SK-N-SH (cell line): ENCODE results near the gene OR13J1. TPM values are rescaled to one million over a fixed set of nuclear protein-coding genes. Genes with fewer than 3 reads are reported as not detected.

Source experiments
- CTCF ChIA-PET: fragments of 300-600, 350-600 bp; formaldehyde crosslinking; extraction: SDS; loops from one replicate; lab custom pipeline; 2021; lab: Yijun Ruan, JAX
- POLR2A ChIA-PET: fragments of 350-600 bp; sonication (Branson Sonifier 250); formaldehyde crosslinking; extraction: SDS; loops from one replicate; lab custom pipeline; 2020; ENCODE audit warnings: antibody characterized with exemption, inconsistent platforms; lab: Yijun Ruan, JAX
- DNase-seq: peaks from one replicate; pipeline ENCODE4 v3.0.0; 2012
- H2AFZ ChIP-seq: fragments of 200-600 bp; sonication (generic); 2 replicates; pipeline ENCODE4 v1.8.1; 2016; ENCODE audit warnings: antibody characterized with exemption, mild to moderate bottlenecking, low read depth
- H3F3A ChIP-seq: fragments of 200-600 bp; sonication (generic); replicated peaks from 2 replicates; pipeline ENCODE3; 2016; ENCODE audit warnings: antibody characterized with exemption, mild to moderate bottlenecking; ENCODE audit not compliant: insufficient read depth
- H3K27ac ChIP-seq, 2 experiments: fragments of 200-500 bp in 1 of 2; fragments of 200-600 bp in 1 of 2; sonication (Bioruptor generic) in 1 of 2; sonication (generic), shearing (Covaris generic) in 1 of 2; 2 replicates each; pipeline versions ENCODE4 v1.5.1 to v1.6.1; 2014 to 2016; ENCODE audit warnings: low read depth in 2 of 2, inconsistent platforms in 1 of 2, low read length in 1 of 2, mild to moderate bottlenecking in 1 of 2, mixed read lengths in 1 of 2
- H3K27me3 ChIP-seq: fragments of 200-600 bp; sonication (generic), shearing (Covaris generic); 2 replicates; pipeline ENCODE4 v1.6.1; 2016; ENCODE audit warnings: mixed run types; ENCODE audit not compliant: insufficient read depth
- H3K36me3 ChIP-seq, 2 experiments: fragments of 200-500 bp in 1 of 2; fragments of 200-600 bp in 1 of 2; sonication (Bioruptor generic) in 1 of 2; sonication (generic) in 1 of 2; replicated peaks in 1 of 2; 2 replicates each; pipeline versions ENCODE3 to v1.5.1; 2014 to 2016; ENCODE audit warnings: low read length in 1 of 2, mild to moderate bottlenecking in 1 of 2; ENCODE audit not compliant: insufficient read depth in 2 of 2, control insufficient read depth in 1 of 2
- H3K4me1 ChIP-seq, 2 experiments: fragments of 200-500 bp in 1 of 2; fragments of 200-600 bp in 1 of 2; sonication (Bioruptor generic) in 1 of 2; sonication (generic), shearing (Covaris generic) in 1 of 2; 2 replicates each; pipeline versions ENCODE4 v1.5.1 to v1.6.1; 2014 to 2016; ENCODE audit warnings: low read depth in 1 of 2, low read length in 1 of 2, mixed run types in 1 of 2; ENCODE audit not compliant: insufficient read depth in 2 of 2, control insufficient read depth in 1 of 2
- H3K4me2 ChIP-seq: fragments of 200-600 bp; sonication (generic), shearing (Covaris generic); 2 replicates; pipeline ENCODE4 v1.6.1; 2017; ENCODE audit warnings: mixed run types
- H3K4me3 ChIP-seq, 2 experiments: fragments of 200-500 bp in 1 of 2; fragments of 200-600 bp in 1 of 2; sonication (Bioruptor generic) in 1 of 2; sonication (generic), shearing (Covaris generic) in 1 of 2; 2 replicates each; pipeline versions ENCODE4 v1.5.1 to v1.8.1; 2014 to 2016; ENCODE audit warnings: low read depth in 2 of 2, inconsistent platforms in 1 of 2, low read length in 1 of 2, mild to moderate bottlenecking in 1 of 2, mixed read lengths in 1 of 2, moderate library complexity in 1 of 2
- H3K79me2 ChIP-seq: fragments of 200-600 bp; sonication (generic); 2 replicates; pipeline ENCODE4 v1.8.1; 2017; ENCODE audit warnings: mild to moderate bottlenecking; ENCODE audit not compliant: insufficient read depth
- H3K9ac ChIP-seq: fragments of 200-600 bp; sonication (generic); 2 replicates; pipeline ENCODE4 v1.6.1; 2017; ENCODE audit warnings: mixed run types
- H3K9me2 ChIP-seq: fragments of 200-600 bp; sonication (generic); 2 replicates; pipeline ENCODE4 v1.6.1; 2017; ENCODE audit warnings: mixed run types
- H3K9me3 ChIP-seq: fragments of 200-600 bp; sonication (generic); 2 replicates; pipeline ENCODE4 v1.6.1; 2017; ENCODE audit warnings: mixed run types, mild to moderate bottlenecking, moderate library complexity
- H4K20me1 ChIP-seq: fragments of 200-600 bp; sonication (generic); 2 replicates; pipeline ENCODE4 v1.6.1; 2017; ENCODE audit warnings: mild to moderate bottlenecking, mixed run types; ENCODE audit not compliant: insufficient read depth
- CHD2 ChIP-seq: fragments of 150-350 bp; IDR thresholded peaks from 2 replicates; pipeline ENCODE4 v1.6.1; 2018; ENCODE audit warnings: low read length; ENCODE audit not compliant: partially characterized antibody
- EZH2phosphoT487 ChIP-seq: fragments of 200-600 bp; sonication (generic); IDR thresholded peaks from 2 replicates; pipeline ENCODE4 v1.6.1; 2017; ENCODE audit warnings: low read depth, mixed run types, mild to moderate bottlenecking, antibody characterized with exemption, moderate library complexity, borderline replicate concordance
- FOSL2 ChIP-seq: IDR thresholded peaks from 2 replicates; pipeline ENCODE4 v1.4.0; 2012; ENCODE audit warnings: low read depth, mild to moderate bottlenecking, moderate library complexity, borderline replicate concordance
- FOXM1 ChIP-seq: IDR thresholded peaks from 2 replicates; pipeline ENCODE4 v1.4.0; 2012; ENCODE audit warnings: low read depth, mild to moderate bottlenecking
- GABPA ChIP-seq: IDR thresholded peaks from 2 replicates; pipeline ENCODE4 v1.4.0; 2012; ENCODE audit warnings: low read depth, mild to moderate bottlenecking
- JUND ChIP-seq: IDR thresholded peaks from 2 replicates; pipeline ENCODE4 v1.4.0; 2012
- MXI1 ChIP-seq: IDR thresholded peaks from 2 replicates; pipeline ENCODE4 v1.6.1; 2012; ENCODE audit warnings: mild to moderate bottlenecking, low read depth, low read length, improper control_type of control experiment
- RCOR1 ChIP-seq: fragments of 150-350 bp; IDR thresholded peaks from 2 replicates; pipeline ENCODE4 v1.6.1; 2017; ENCODE audit warnings: antibody characterized with exemption, low read length
- RFX5 ChIP-seq: IDR thresholded peaks from 2 replicates; pipeline ENCODE4 v1.6.1; 2012; ENCODE audit warnings: mild to moderate bottlenecking, improper control_type of control experiment, low read length
- RXRA ChIP-seq: IDR thresholded peaks from 2 replicates; pipeline ENCODE4 v1.4.0; 2012; ENCODE audit warnings: low read depth, mild to moderate bottlenecking, borderline replicate concordance
- SMC3 ChIP-seq: IDR thresholded peaks from 2 replicates; pipeline ENCODE4 v1.6.1; 2012; ENCODE audit warnings: low read depth, low read length, improper control_type of control experiment
- TEAD4 ChIP-seq: IDR thresholded peaks from 2 replicates; pipeline ENCODE4 v1.4.0; 2012; ENCODE audit warnings: mild to moderate bottlenecking, borderline replicate concordance; ENCODE audit not compliant: insufficient read depth
- WGBS: methylation state at CpG from one replicate; pipeline ENCODE4 v1.1.6; 2017; ENCODE audit warnings: low lambda C conversion rate; 5-methylcytosine and 5-hydroxymethylcytosine counted together
- polyA plus RNA-seq, 3 experiments: library from polyadenylated mRNA; depleted of rRNA; stranded (reverse); fragments of >200 nt; gene quantifications; 2 replicates each; pipeline ENCODE4 v1.2.3, GENCODE V29; 2012
- TF ChIP-seq, protein P1 (sequence below): fragments of 150-350 bp; IDR thresholded peaks from 2 replicates; pipeline ENCODE4 v1.6.1; 2016; ENCODE audit warnings: mild to moderate bottlenecking, low read depth, low read length
- TF ChIP-seq, protein P2 (sequence below): IDR thresholded peaks from 2 replicates; pipeline ENCODE4; 2012
- TF ChIP-seq, protein P3 (sequence below): IDR thresholded peaks from 2 replicates; pipeline ENCODE4 v1.4.0; 2012; ENCODE audit warnings: low read depth, borderline replicate concordance
- TF ChIP-seq, protein P4 (sequence below): fragments of 200-600 bp; sonication (generic); IDR thresholded peaks from 2 replicates; pipeline ENCODE4 v1.6.1; 2017; ENCODE audit warnings: antibody characterized with exemption, mild to moderate bottlenecking, moderate library complexity

Gene OR13J1
- polyA plus RNA-seq, 1 of the 3 experiments (the other 2 are of a cell fraction): not detected

DNA sequence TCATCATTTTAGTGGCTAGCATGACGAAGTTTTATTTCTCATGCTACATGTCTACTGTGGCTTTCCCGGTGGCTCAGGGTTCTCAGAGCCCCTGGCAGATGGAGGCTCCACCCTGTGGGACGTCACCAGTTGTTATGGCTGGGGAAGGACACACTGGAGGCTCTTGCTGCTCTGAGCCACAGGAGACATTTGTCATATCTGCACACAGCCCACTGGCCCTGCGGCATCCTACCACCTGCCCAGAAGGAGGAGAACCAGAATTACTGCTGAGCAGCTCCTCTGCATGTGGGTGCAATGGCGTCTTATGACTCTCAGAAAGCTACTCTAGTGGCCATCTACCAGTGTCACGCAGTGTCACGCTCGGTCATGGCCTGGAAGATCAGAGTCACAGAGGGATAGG is 6.6 kb downstream of the OR13J1 start:
- TF ChIP-seq, protein P1, sequence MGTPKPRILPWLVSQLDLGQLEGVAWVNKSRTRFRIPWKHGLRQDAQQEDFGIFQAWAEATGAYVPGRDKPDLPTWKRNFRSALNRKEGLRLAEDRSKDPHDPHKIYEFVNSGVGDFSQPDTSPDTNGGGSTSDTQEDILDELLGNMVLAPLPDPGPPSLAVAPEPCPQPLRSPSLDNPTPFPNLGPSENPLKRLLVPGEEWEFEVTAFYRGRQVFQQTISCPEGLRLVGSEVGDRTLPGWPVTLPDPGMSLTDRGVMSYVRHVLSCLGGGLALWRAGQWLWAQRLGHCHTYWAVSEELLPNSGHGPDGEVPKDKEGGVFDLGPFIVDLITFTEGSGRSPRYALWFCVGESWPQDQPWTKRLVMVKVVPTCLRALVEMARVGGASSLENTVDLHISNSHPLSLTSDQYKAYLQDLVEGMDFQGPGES: no peak
- no peak for TF ChIP-seq RXRA
- TF ChIP-seq RCOR1: no peak
- no peak for TF ChIP-seq CHD2
- TF ChIP-seq EZH2phosphoT487: no peak
- no peak for TF ChIP-seq SMC3
- no peak for TF ChIP-seq MXI1
- TF ChIP-seq, protein P2, sequence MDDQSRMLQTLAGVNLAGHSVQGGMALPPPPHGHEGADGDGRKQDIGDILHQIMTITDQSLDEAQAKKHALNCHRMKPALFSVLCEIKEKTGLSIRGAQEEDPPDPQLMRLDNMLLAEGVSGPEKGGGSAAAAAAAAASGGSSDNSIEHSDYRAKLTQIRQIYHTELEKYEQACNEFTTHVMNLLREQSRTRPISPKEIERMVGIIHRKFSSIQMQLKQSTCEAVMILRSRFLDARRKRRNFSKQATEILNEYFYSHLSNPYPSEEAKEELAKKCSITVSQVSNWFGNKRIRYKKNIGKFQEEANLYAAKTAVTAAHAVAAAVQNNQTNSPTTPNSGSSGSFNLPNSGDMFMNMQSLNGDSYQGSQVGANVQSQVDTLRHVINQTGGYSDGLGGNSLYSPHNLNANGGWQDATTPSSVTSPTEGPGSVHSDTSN: no peak
- TF ChIP-seq, protein P3, sequence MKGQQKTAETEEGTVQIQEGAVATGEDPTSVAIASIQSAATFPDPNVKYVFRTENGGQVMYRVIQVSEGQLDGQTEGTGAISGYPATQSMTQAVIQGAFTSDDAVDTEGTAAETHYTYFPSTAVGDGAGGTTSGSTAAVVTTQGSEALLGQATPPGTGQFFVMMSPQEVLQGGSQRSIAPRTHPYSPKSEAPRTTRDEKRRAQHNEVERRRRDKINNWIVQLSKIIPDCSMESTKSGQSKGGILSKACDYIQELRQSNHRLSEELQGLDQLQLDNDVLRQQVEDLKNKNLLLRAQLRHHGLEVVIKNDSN: no peak
- TF ChIP-seq FOSL2: no peak
- no peak for TF ChIP-seq RFX5
- no peak for TF ChIP-seq TEAD4
- TF ChIP-seq, protein P4, sequence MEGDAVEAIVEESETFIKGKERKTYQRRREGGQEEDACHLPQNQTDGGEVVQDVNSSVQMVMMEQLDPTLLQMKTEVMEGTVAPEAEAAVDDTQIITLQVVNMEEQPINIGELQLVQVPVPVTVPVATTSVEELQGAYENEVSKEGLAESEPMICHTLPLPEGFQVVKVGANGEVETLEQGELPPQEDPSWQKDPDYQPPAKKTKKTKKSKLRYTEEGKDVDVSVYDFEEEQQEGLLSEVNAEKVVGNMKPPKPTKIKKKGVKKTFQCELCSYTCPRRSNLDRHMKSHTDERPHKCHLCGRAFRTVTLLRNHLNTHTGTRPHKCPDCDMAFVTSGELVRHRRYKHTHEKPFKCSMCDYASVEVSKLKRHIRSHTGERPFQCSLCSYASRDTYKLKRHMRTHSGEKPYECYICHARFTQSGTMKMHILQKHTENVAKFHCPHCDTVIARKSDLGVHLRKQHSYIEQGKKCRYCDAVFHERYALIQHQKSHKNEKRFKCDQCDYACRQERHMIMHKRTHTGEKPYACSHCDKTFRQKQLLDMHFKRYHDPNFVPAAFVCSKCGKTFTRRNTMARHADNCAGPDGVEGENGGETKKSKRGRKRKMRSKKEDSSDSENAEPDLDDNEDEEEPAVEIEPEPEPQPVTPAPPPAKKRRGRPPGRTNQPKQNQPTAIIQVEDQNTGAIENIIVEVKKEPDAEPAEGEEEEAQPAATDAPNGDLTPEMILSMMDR: no peak
- no peak for TF ChIP-seq JUND
- TF ChIP-seq GABPA: no peak
- TF ChIP-seq FOXM1: no peak
- H3K4me2 ChIP-seq: no peak overlapping the region
- no peak overlapping the region for H3K4me3 ChIP-seq
- H3K9me3 ChIP-seq: no peaks in the 10 kb centered on the region
- no peaks in the 10 kb centered on the region for H3F3A ChIP-seq
- H3K27me3 ChIP-seq: no peaks in the 10 kb centered on the region; the same call in 1 of the 2 replicates
- H2AFZ ChIP-seq: no peak overlapping the region
- ChIA-PET CTCF (interaction anchor here (2.1 to 4.9 kb wide), 3 partner anchors 19 to 74 kb away, joined by 8 to 25 read pairs (median 13); no protein-coding TSS in a partner anchor), POLR2A (no interaction called here)
- DNase-seq: no peak
- H3K79me2 ChIP-seq: no peaks in the 10 kb centered on the region
- H3K4me1 ChIP-seq: peaks cover 0 to 9% of the 10 kb centered on the region in 2 experiments; a peak in 1 of 4 replicates
- H3K27ac ChIP-seq: no peak overlapping the region
- H4K20me1 ChIP-seq: no peaks in the 10 kb centered on the region
- no peaks in the 10 kb centered on the region for H3K36me3 ChIP-seq
- H3K9ac ChIP-seq: no peak overlapping the region
- WGBS: 45% methylated on average over 6 of the region's 8 CpGs
- H3K9me2 ChIP-seq: no peaks in the 10 kb centered on the region
